Adipose tissue (tissue), 3 donors: ENCODE measurements around the gene TNFAIP1. TPM values are rescaled to one million over a fixed set of nuclear protein-coding genes. Genes with fewer than 3 reads are reported as not detected.

ENCODE experiments used
- H3K27ac ChIP-seq: one replicate; pipeline ENCODE4 v1.5.1; 2013; ENCODE audit warnings: low read depth, low read length
- WGBS, 3 donors: extraction: QIAGEN DNeasy Blood & Tissue Kit; methylation state at CpG; one replicate each; pipeline ENCODE4 v1.1.7; 2013; 5-methylcytosine and 5-hydroxymethylcytosine counted together
- polyA plus RNA-seq, 3 donors: library from polyadenylated mRNA; stranded (reverse); fragments of 200-250 nt; gene quantifications; one replicate each; pipeline ENCODE4 v1.2.3, GENCODE V29; 2013
- donor health status: healthy with polysubstance abuse.
- donor health status: Bipolar disorder and iron deficiency.
- donor health status: healthy.

The TNFAIP1 gene
- polyA plus RNA-seq, 3 donors = 18.1 to 38.0 (median 22.9) TPM

DNA sequence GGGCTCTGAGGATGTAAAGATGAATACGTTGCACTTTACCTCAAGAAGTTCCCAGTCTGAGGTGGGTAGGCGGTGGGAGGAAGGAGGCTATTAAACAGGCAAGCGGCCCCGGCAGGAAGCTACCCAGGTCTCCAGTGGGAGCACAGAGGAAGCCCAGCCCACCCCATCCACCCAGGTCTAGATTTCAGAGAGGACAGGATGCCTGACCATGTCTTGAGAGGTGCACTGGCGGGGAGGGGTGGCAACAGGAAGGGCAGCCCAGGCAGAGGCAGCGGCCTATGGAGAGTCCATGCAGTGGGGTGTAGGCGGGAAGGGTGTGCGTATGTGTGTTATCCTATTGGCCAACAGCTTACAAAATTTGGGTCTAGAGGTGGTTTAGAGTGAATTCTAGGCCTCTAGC is 49.8 kb downstream of the TNFAIP1 start:
- WGBS, 3 donors = 46 to 64% (median 56%) methylated on average over 8 of the region's 8 CpGs
- no peak overlapping the region for H3K27ac ChIP-seq

DNA sequence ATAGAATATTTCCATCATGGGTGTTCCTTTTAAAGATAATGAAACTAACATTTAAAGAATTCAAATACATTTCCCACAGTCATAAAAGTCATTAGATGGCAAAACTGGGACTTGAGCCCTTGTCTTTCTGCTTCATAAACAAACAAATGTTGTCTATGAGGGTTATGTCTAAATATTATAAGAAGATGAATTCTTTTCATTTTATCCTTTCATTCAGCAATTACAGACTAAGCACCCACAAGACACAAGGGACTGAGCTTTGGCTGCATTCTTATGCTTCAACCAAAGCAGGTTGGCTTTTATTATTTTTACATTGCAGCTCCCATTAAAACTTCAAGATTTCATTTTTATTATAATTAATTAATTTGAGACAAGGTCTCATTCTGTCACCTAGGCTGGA is 50.8 kb downstream of the TNFAIP1 start:
- H3K27ac ChIP-seq = no peak overlapping the region

DNA sequence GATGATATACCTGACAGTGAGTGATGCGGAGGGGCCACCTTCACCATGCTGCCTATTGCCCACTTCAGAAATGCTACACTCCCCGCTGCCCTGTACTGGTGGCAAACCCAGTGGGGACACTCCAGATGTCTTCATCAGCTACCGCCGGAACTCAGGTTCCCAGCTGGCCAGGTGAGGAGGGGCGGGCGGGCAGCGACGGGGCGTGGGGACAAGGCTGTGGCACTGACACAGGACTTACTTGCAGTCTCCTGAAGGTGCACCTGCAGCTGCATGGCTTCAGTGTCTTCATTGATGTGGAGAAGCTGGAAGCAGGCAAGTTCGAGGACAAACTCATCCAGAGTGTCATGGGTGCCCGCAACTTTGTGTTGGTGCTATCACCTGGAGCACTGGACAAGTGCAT is 52.5 kb downstream of the TNFAIP1 start:
- no peak overlapping the region for H3K27ac ChIP-seq
- 94 to 96% (median 95%) methylated on average over 11 of the region's 11 CpGs for WGBS, 3 donors

DNA sequence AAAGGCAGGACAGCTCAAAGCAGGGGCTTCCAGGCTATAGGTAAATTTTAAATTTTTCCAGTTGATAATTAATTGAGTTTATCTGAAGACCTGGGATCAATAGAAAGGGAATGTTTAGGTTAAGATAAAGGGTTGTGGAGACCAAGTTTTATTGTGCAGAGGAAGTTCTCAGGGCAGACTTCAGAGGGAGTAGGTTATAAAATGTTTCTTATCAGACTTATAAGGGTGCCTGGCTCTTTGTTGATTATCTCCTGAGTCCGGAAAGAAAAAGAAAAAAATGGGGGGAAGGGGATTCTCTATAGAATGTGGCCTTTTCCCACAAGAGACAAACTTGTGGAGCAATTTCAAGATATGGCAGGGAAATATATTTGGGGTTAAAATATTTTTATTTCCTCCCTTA is 54.6 kb downstream of the TNFAIP1 start:
- 82 to 88% (median 85%) methylated on average over 1 of the region's 1 CpG for WGBS, 3 donors

DNA sequence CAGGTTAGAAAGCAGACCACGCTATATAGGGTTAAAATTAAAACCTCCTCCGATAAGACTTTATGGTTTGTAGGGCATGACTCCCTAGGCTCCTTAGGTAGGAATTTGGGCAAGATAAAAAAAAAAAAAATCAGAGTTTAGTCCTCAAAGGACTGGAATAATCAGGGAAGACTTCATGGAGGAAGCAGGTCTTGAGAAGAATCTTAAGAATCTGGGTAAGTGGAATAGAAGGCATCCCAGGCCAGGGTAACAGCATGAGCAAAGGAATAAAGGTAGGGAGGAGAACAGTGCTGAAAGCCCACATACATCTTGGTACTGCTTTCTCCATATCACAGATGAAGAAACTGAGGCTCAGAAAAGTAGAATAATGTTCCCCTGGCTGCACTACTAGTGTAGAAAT is 55.0 kb downstream of the TNFAIP1 start:
- 97% methylated on average over 2 of the region's 2 CpGs for WGBS, 3 donors
- H3K27ac ChIP-seq = no peak overlapping the region

More for the DNA sequence above, 54.6 kb downstream of the TNFAIP1 start:
- no peak overlapping the region for H3K27ac ChIP-seq

DNA sequence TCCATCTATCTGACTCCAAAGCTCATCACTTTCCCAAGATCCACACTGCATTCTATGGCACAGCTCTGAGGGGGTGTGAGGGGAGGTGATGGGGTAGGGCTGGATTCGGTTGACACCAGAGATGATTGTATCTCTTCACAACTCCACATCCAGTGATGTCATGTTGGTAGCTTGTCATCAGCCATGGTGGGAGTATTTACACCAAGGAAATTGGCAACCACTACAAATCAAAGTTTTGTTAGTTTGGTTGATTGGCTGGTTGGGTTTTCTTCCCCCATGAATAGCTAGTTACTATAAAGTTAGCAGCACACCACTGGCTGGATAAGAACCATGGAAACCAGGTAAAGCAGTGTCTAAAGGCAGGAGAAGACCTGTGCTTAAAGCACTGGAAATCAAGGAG is 55.4 kb downstream of the TNFAIP1 start:
- 92 to 100% (median 94%) methylated on average over 1 of the region's 1 CpG for WGBS, 3 donors

DNA sequence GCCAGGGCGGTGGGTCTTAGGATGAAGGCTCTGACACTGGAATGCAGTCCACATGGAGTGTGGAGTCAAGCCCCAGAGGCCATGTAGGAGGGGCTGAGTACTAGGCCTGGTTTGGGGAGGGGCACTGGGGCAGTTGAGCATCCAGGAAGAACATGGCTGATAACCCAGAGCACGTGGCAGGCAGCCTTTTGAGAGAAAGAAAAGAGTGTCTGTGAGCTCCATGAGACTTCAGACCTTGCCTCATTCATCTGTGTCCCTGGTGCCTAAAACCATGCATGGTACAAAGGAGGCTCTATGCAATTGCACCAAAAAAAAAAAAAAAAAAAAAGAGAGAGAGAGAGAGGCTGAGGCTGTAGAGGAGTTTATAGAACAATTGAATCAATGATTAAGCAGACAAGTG is 55.8 kb downstream of the TNFAIP1 start:
- 73 to 77% (median 75%) methylated on average over 2 of the region's 2 CpGs for WGBS, 3 donors
- no peak overlapping the region for H3K27ac ChIP-seq

More for the DNA sequence above, 55.4 kb downstream of the TNFAIP1 start:
- no peak overlapping the region for H3K27ac ChIP-seq

DNA sequence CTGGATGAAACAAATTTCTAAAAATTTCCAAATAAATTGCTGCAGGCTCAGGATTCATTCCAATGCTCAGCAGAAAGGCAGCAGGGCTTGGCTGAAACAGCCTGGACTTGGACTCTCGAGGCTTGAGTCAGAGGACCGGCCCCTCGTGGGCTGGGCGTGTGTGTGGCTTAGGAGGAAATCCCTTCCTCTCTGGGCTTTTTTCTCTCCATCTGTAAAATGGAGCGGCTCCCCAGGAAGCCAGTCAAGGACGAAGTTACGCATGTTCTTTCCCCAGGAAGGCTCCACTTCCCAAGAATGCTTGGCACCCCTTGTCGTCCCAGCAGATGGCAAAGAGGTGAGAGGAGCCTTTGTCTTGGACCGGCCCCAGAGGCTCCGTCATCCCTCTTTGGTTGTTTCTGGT is 56.9 kb downstream of the TNFAIP1 start:
- H3K27ac ChIP-seq = no peak overlapping the region
- 63 to 85% (median 72%) methylated on average over 10 of the region's 10 CpGs for WGBS, 3 donors

DNA sequence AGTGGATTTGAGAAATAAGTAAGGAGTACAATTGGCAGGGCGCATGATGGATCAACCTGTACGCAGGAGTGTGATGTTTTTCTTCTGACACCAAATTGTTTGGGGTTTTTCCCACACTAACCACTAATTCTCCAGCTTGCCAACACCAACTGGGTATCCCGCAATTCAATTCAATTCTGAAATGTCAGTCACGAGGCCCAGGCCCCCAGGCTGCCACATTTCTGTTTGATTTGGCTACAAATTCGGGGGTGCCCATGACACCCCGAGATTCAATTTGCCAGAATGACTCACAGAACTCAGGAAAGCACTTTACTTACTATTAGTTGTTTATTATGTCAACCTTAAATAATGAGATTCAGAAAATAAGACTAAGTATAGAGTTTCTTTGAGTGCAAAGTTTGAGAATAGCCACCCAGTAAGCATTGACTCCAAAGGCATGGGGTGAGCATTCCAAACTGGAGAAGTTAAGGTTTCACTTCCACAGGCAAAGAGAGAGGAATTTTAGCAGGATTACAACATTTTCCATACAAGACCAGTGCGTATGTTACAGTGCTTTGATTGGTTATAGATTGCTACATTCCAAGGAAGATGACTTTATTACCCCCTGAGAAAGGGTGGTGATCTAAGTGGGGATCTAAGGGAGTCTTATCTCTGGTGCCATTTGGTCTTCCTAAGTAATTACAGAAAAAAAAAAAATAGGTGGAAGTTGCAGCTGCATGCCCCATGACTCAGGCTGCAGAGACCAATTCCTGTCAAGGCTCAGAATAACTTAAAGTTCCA is 59.0 kb downstream of the TNFAIP1 start:
- H3K27ac ChIP-seq = no peak overlapping the region
- 80 to 86% (median 82%) methylated on average over 7 of the region's 7 CpGs for WGBS, 3 donors

DNA sequence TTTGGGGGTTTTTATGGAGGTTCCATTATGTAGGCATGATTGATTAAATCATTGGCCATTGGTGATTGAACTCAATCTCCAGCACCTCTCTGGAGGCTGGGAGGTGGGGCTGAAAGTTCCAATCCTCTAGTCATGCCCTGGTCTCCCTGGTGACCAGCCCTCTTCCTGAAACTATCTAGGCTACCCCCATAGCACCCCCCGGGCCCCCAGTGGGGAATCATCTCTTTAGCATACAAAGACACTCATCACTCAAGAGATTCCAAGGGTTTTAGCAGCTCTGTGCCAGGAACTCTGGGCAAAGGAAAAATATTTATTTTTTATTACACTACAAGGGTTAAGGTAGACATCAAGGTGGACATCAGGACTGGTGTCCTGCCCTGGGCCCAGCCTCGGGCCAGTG is 59.9 kb downstream of the TNFAIP1 start:
- no peak overlapping the region for H3K27ac ChIP-seq
- WGBS, 3 donors = 50 to 75% (median 66%) methylated on average over 2 of the region's 2 CpGs

DNA sequence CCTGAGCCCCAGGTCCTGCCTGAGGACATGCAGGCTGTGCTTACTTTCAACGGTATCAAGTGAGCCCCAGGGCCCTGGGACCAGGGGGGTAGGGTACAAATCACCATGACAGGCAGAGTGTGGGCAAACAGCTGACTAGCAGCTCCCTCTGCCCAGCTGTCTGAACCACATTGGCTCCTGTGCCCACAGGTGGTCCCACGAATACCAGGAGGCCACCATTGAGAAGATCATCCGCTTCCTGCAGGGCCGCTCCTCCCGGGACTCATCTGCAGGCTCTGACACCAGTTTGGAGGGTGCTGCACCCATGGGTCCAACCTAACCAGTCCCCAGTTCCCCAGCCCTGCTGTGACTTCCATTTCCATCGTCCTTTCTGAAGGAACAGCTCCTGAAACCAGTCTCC is 60.4 kb downstream of the TNFAIP1 start:
- no peak overlapping the region for H3K27ac ChIP-seq
- WGBS, 3 donors = 86 to 92% (median 91%) methylated on average over 6 of the region's 6 CpGs

Other genes with a start within 250 kb of the TNFAIP1 start
- 10 to 100 TPM in 1 of 3 donors, 1 to 10 TPM in 2; 3.6 to 56.1 (median 4.9) TPM for gene TMEM97, start 16.6 kb upstream of the TNFAIP1 start, polyA plus RNA-seq
- gene IFT20, start 289 bp upstream of the TNFAIP1 start, polyA plus RNA-seq = 10 to 100 TPM; 27.9 to 67.0 (median 66.0) TPM
- gene POLDIP2, start 21.8 kb downstream of the TNFAIP1 start, polyA plus RNA-seq = 10 to 100 TPM; 55.1 to 89.6 (median 58.5) TPM
- not detected for gene SEBOX, start 29.4 kb downstream of the TNFAIP1 start, polyA plus RNA-seq
- 1 to 10 TPM; 2.1 to 6.9 (median 2.1) TPM for gene VTN, start 34.5 kb downstream of the TNFAIP1 start, polyA plus RNA-seq
- gene SARM1, start 35.9 kb downstream of the TNFAIP1 start, polyA plus RNA-seq = 10 to 100 TPM in 1 of 3 donors, 1 to 10 TPM in 2; 3.7 to 13.1 (median 9.8) TPM
- gene SLC46A1, start 70.5 kb downstream of the TNFAIP1 start, polyA plus RNA-seq = 1 to 10 TPM; 1.2 to 5.3 (median 3.9) TPM
- gene SLC13A2, start 137.9 kb downstream of the TNFAIP1 start, polyA plus RNA-seq = under 1 TPM in 2 of 3 donors, not detected in 1; 0.03 to 0.09 TPM
- gene FOXN1, start 170.6 kb downstream of the TNFAIP1 start, polyA plus RNA-seq = under 1 TPM in 2 of 3 donors, not detected in 1; 0.01 to 0.03 TPM
- 10 to 100 TPM; 12.5 to 16.6 (median 15.0) TPM for gene UNC119, start 216.9 kb downstream of the TNFAIP1 start, polyA plus RNA-seq
- gene PIGS, start 235.8 kb downstream of the TNFAIP1 start, polyA plus RNA-seq = 10 to 100 TPM; 18.9 to 60.3 (median 24.8) TPM
- gene ALDOC, start 241.1 kb downstream of the TNFAIP1 start, polyA plus RNA-seq = 10 to 100 TPM in 2 of 3 donors, 1 to 10 TPM in 1; 5.4 to 59.0 (median 23.8) TPM